A549 (cell line): Measurements from ENCODE around the gene GUCY1A2.

Experiments used
- CEBPB ChIP-seq, 2 experiments: fragments of >200 bp in 1 of 2; sonication (Bioruptor Twin) in 1 of 2; formaldehyde crosslinking in 1 of 2; IDR thresholded peaks; 2 replicates each; pipeline ENCODE4 v1.6.1; 2012 to 2016
- CHD4 ChIP-seq: fragments of 200-600 bp; sonication (generic); IDR thresholded peaks from 2 replicates; pipeline ENCODE4 v1.6.1; 2016; ENCODE audit warnings: antibody characterized with exemption, mild to moderate bottlenecking, borderline replicate concordance
- MAX ChIP-seq: IDR thresholded peaks from 2 replicates; pipeline ENCODE4 v1.6.1; 2012
- RAD21 ChIP-seq, 2 experiments: fragments of >200 bp in 1 of 2; sonication (Bioruptor Twin) in 1 of 2; formaldehyde crosslinking in 1 of 2; IDR thresholded peaks in 1 of 2; conservative IDR thresholded peaks in 1 of 2; 2 replicates in 1 of 2; 3 replicates in 1 of 2; pipeline ENCODE4 v1.6.1; 2012 to 2018; ENCODE audit warnings: inconsistent platforms in 1 of 2
- USF2 ChIP-seq: fragments of 450-650 bp; IDR thresholded peaks from 2 replicates; pipeline ENCODE4 v1.6.1; 2014; ENCODE audit warnings: antibody characterized with exemption

- TF ChIP-seq CEBPB (IDR thresholded peaks at IDR 0.05) (no peak), USF2 (no peak), CHD4 (no peak), RAD21 (conservative IDR thresholded peaks at IDR 0.05 in 1 of 2, IDR thresholded peaks at IDR 0.05 in 1 of 2) (no peak), MAX (no peak)
Measured at GRCh38 chr11:106950067-106950491, 68.2 kb downstream of the GUCY1A2 start.
